ENCODE measurements around the gene DMD.

Gene DMD

GRCh38 chrX:31153475-31154047 is 2057.8 kb downstream of the DMD start:
- no peak overlapping the region for H3K27ac ChIP-seq (ENCODE audit: low read depth, low read length)
- H3K79me2 ChIP-seq (ENCODE audit: control insufficient read depth, insufficient read depth, low read length, unreplicated experiment) = no peaks in the 10 kb centered on the region
- no peaks in the 10 kb centered on the region for H3K36me3 ChIP-seq (ENCODE audit: insufficient read depth, low read length)
- H3K4me3 ChIP-seq (ENCODE audit: low read depth, low read length) = no peak overlapping the region
- no peaks in the 10 kb centered on the region for H3K27me3 ChIP-seq (ENCODE audit: insufficient read depth, low read length)
- H2AFZ ChIP-seq (ENCODE audit: low read length, unreplicated experiment) = no peak overlapping the region
- no peaks in the 10 kb centered on the region for H3K4me1 ChIP-seq (ENCODE audit: control insufficient read depth, insufficient read depth, low read length, unreplicated experiment)

- Histone ChIP-seq H3K27me3 (ENCODE audit: insufficient read depth, low read length) (no peaks in the 10 kb centered on the region), H3K36me3 (ENCODE audit: insufficient read depth, low read length) (no peaks in the 10 kb centered on the region), H3K79me2 (ENCODE audit: control insufficient read depth, insufficient read depth, low read length, unreplicated experiment) (no peaks in the 10 kb centered on the region), H3K4me3 (ENCODE audit: low read depth, low read length) (no peak overlapping the region), H3K4me1 (ENCODE audit: control insufficient read depth, insufficient read depth, low read length, unreplicated experiment) (no peaks in the 10 kb centered on the region), H3K27ac (ENCODE audit: low read depth, low read length) (no peak overlapping the region), H2AFZ (ENCODE audit: low read length, unreplicated experiment) (no peak overlapping the region)
Observed at GRCh38 chrX:31147175-31147574, 2064.2 kb downstream of the DMD start.

- Histone ChIP-seq H2AFZ (ENCODE audit: low read length, unreplicated experiment) (no peak overlapping the region), H3K36me3 (ENCODE audit: insufficient read depth, low read length) (no peaks in the 10 kb centered on the region), H3K4me3 (ENCODE audit: low read depth, low read length) (no peak overlapping the region), H3K4me1 (ENCODE audit: control insufficient read depth, insufficient read depth, low read length, unreplicated experiment) (no peaks in the 10 kb centered on the region), H3K27ac (ENCODE audit: low read depth, low read length) (no peak overlapping the region), H3K79me2 (ENCODE audit: control insufficient read depth, insufficient read depth, low read length, unreplicated experiment) (no peaks in the 10 kb centered on the region), H3K27me3 (ENCODE audit: insufficient read depth, low read length) (no peaks in the 10 kb centered on the region)
Observed at GRCh38 chrX:31139961-31140360, 2071.4 kb downstream of the DMD start.

GRCh38 chrX:31138124-31138523 is 2073.2 kb downstream of the DMD start:
- no peak overlapping the region for H3K27ac ChIP-seq (ENCODE audit: low read depth, low read length)
- H3K4me1 ChIP-seq (ENCODE audit: control insufficient read depth, insufficient read depth, low read length, unreplicated experiment) = no peaks in the 10 kb centered on the region
- H3K79me2 ChIP-seq (ENCODE audit: control insufficient read depth, insufficient read depth, low read length, unreplicated experiment) = no peaks in the 10 kb centered on the region
- no peaks in the 10 kb centered on the region for H3K36me3 ChIP-seq (ENCODE audit: insufficient read depth, low read length)
- no peak overlapping the region for H2AFZ ChIP-seq (ENCODE audit: low read length, unreplicated experiment)
- H3K4me3 ChIP-seq (ENCODE audit: low read depth, low read length) = no peak overlapping the region
- no peaks in the 10 kb centered on the region for H3K27me3 ChIP-seq (ENCODE audit: insufficient read depth, low read length)

DNA sequence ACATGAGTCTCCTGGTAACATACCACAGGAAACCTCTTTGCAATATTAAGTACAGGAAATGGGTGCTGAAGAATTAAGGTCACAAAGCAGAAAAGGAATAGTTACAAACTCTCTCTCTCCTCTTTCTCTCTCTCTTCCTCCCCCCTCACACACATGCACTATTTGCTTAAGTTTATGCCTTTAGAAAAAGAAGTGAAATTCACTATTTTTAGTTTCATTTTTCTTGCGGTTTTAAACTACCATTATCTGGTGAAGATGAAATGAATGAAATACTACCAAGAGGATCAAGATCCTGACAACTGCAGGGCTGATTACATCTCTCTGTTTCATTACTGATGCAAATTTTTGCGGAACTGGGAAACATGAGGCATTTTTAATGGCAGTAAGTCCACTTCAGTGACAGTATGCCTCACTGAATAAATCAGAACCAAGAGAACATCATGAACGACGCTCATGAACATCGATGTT is 2075.2 kb downstream of the DMD start:
- Histone ChIP-seq H3K4me3 (ENCODE audit: low read depth, low read length) (no peak overlapping the region), H3K79me2 (ENCODE audit: control insufficient read depth, insufficient read depth, low read length, unreplicated experiment) (no peaks in the 10 kb centered on the region), H3K4me1 (ENCODE audit: control insufficient read depth, insufficient read depth, low read length, unreplicated experiment) (no peaks in the 10 kb centered on the region), H3K27me3 (ENCODE audit: insufficient read depth, low read length) (no peaks in the 10 kb centered on the region), H3K36me3 (ENCODE audit: insufficient read depth, low read length) (no peaks in the 10 kb centered on the region), H3K27ac (ENCODE audit: low read depth, low read length) (no peak overlapping the region), H2AFZ (ENCODE audit: low read length, unreplicated experiment) (no peak overlapping the region)

- Histone ChIP-seq H2AFZ (ENCODE audit: low read length, unreplicated experiment) (no peak overlapping the region), H3K27ac (ENCODE audit: low read depth, low read length) (no peak overlapping the region), H3K4me3 (ENCODE audit: low read depth, low read length) (no peak overlapping the region), H3K27me3 (ENCODE audit: insufficient read depth, low read length) (no peaks in the 10 kb centered on the region), H3K36me3 (ENCODE audit: insufficient read depth, low read length) (no peaks in the 10 kb centered on the region), H3K4me1 (ENCODE audit: control insufficient read depth, insufficient read depth, low read length, unreplicated experiment) (no peaks in the 10 kb centered on the region), H3K79me2 (ENCODE audit: control insufficient read depth, insufficient read depth, low read length, unreplicated experiment) (no peaks in the 10 kb centered on the region)
Observed at GRCh38 chrX:31132821-31133241, 2078.5 kb downstream of the DMD start.

DNA sequence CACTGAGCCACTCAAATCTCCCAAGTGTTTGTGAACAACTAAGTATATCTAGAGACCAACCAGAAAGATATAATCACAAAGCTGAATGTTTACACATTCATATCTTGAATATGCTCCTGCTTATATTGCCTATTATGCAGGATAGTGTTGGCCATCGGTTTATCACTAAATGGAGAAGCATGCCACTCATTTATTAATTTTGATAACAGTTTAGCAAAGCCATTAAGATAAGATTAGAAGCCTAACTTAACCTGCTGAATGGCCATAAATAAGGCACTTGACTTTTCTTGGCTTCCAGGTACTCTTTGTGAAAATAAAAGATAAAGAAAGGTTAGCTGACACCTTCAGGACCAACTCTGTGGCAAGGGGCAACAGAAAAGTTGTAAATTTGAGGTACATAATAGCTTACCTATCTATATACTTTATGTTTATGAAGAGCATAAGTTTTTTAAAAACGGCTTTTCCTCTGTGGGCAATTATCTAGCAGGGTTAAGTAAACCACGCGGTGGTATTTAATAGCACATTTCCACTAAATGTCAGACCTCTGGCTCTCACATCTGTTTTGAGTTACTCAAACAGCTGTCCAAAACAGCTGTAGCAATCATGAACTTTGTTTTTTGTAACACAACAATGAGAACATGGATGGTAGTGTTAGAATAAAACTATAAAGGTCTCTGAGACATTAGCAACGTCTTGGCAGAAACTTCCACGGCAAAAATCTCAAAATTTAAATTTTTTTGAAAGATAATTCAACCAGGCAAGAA is 2080.7 kb downstream of the DMD start:
- Histone ChIP-seq H2AFZ (ENCODE audit: low read length, unreplicated experiment) (no peak overlapping the region), H3K4me1 (ENCODE audit: control insufficient read depth, insufficient read depth, low read length, unreplicated experiment) (no peaks in the 10 kb centered on the region), H3K4me3 (ENCODE audit: low read depth, low read length) (no peak overlapping the region), H3K79me2 (ENCODE audit: control insufficient read depth, insufficient read depth, low read length, unreplicated experiment) (no peaks in the 10 kb centered on the region), H3K36me3 (ENCODE audit: insufficient read depth, low read length) (no peaks in the 10 kb centered on the region), H3K27ac (ENCODE audit: low read depth, low read length) (no peak overlapping the region), H3K27me3 (ENCODE audit: insufficient read depth, low read length) (no peaks in the 10 kb centered on the region)

DNA sequence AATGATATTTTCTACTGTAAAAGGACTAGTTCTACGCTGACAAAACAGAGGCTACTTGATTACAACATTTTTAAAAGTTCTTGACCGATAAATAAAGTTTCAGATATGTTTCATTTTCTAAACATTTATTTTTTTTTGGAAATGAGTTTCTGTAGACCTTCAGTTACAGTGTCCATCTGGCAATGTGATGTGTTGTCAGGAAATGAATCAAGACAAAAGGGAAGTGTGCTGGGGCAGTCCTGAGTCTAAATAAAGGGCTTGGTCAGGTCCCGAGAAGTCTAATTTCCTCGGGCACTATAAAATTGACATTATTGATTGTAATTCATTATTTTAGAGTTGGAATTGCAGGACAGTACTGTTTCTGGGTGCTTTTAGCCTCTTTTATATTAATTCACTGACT is 2082.5 kb downstream of the DMD start:
- no peaks in the 10 kb centered on the region for H3K79me2 ChIP-seq (ENCODE audit: control insufficient read depth, insufficient read depth, low read length, unreplicated experiment)
- no peaks in the 10 kb centered on the region for H3K4me1 ChIP-seq (ENCODE audit: control insufficient read depth, insufficient read depth, low read length, unreplicated experiment)
- no peak overlapping the region for H2AFZ ChIP-seq (ENCODE audit: low read length, unreplicated experiment)
- no peaks in the 10 kb centered on the region for H3K27me3 ChIP-seq (ENCODE audit: insufficient read depth, low read length)
- H3K27ac ChIP-seq (ENCODE audit: low read depth, low read length) = no peak overlapping the region
- no peak overlapping the region for H3K4me3 ChIP-seq (ENCODE audit: low read depth, low read length)
- no peaks in the 10 kb centered on the region for H3K36me3 ChIP-seq (ENCODE audit: insufficient read depth, low read length)

DNA sequence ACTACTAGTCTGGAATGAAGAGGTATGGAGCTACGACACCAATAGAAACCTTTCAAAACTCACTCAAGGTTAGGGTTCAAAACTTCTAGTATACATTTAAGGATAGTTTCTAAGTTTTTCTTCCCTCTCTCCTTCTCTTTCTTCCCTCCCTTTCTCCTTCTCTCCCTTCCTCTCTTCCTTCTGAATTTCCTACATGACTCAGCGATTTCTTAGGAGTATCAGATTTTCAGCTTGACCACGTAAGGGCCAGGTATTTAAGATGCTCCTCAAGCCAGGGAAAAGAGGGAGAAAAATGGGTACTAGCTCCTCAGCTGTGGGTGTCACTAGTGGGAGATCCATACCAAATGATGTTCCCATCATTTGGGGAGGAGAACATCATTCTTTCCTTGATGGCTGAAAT is 2083.6 kb downstream of the DMD start:
- no peak overlapping the region for H2AFZ ChIP-seq (ENCODE audit: low read length, unreplicated experiment)
- H3K79me2 ChIP-seq (ENCODE audit: control insufficient read depth, insufficient read depth, low read length, unreplicated experiment) = no peaks in the 10 kb centered on the region
- H3K4me1 ChIP-seq (ENCODE audit: control insufficient read depth, insufficient read depth, low read length, unreplicated experiment) = no peaks in the 10 kb centered on the region
- H3K4me3 ChIP-seq (ENCODE audit: low read depth, low read length) = no peak overlapping the region
- no peak overlapping the region for H3K27ac ChIP-seq (ENCODE audit: low read depth, low read length)
- no peaks in the 10 kb centered on the region for H3K36me3 ChIP-seq (ENCODE audit: insufficient read depth, low read length)
- no peaks in the 10 kb centered on the region for H3K27me3 ChIP-seq (ENCODE audit: insufficient read depth, low read length)

DNA sequence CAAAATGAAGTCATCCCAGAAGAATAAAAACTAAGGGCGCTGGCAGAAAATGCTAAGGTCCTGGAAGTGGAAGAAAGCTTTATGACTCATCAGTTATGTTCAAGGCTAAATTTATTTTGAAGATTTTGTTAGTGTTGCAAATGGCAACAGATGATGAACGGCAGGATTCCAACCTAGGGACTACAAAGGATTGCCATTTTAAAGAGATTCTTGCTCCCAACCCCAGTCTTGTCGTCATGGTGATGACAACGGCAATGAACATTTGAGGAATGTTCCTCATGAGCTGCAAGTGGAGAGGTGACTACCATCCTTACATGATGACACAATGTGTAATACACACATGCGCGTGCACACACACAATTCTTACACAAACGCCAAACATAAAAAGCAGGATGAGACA is 2085.1 kb downstream of the DMD start:
- H3K27ac ChIP-seq (ENCODE audit: low read depth, low read length) = no peak overlapping the region
- no peaks in the 10 kb centered on the region for H3K79me2 ChIP-seq (ENCODE audit: control insufficient read depth, insufficient read depth, low read length, unreplicated experiment)
- no peak overlapping the region for H2AFZ ChIP-seq (ENCODE audit: low read length, unreplicated experiment)
- H3K27me3 ChIP-seq (ENCODE audit: insufficient read depth, low read length) = no peaks in the 10 kb centered on the region
- no peaks in the 10 kb centered on the region for H3K36me3 ChIP-seq (ENCODE audit: insufficient read depth, low read length)
- no peak overlapping the region for H3K4me3 ChIP-seq (ENCODE audit: low read depth, low read length)
- no peaks in the 10 kb centered on the region for H3K4me1 ChIP-seq (ENCODE audit: control insufficient read depth, insufficient read depth, low read length, unreplicated experiment)

GRCh38 chrX:31124536-31124935 is 2086.8 kb downstream of the DMD start:
- Histone ChIP-seq H3K36me3 (ENCODE audit: insufficient read depth, low read length) (no peaks in the 10 kb centered on the region), H3K27me3 (ENCODE audit: insufficient read depth, low read length) (no peaks in the 10 kb centered on the region), H3K27ac (ENCODE audit: low read depth, low read length) (no peak overlapping the region), H3K4me3 (ENCODE audit: low read depth, low read length) (no peak overlapping the region), H3K4me1 (ENCODE audit: control insufficient read depth, insufficient read depth, low read length, unreplicated experiment) (no peaks in the 10 kb centered on the region), H2AFZ (ENCODE audit: low read length, unreplicated experiment) (no peak overlapping the region), H3K79me2 (ENCODE audit: control insufficient read depth, insufficient read depth, low read length, unreplicated experiment) (no peaks in the 10 kb centered on the region)
